ENCODE measurements around the gene C18orf32. TPM values are rescaled to one million over a fixed set of nuclear protein-coding genes. Genes with fewer than 3 reads are reported as not detected.

Gene C18orf32
- total RNA-seq = 10 to 100 TPM; 43.0 to 63.6 TPM

DNA sequence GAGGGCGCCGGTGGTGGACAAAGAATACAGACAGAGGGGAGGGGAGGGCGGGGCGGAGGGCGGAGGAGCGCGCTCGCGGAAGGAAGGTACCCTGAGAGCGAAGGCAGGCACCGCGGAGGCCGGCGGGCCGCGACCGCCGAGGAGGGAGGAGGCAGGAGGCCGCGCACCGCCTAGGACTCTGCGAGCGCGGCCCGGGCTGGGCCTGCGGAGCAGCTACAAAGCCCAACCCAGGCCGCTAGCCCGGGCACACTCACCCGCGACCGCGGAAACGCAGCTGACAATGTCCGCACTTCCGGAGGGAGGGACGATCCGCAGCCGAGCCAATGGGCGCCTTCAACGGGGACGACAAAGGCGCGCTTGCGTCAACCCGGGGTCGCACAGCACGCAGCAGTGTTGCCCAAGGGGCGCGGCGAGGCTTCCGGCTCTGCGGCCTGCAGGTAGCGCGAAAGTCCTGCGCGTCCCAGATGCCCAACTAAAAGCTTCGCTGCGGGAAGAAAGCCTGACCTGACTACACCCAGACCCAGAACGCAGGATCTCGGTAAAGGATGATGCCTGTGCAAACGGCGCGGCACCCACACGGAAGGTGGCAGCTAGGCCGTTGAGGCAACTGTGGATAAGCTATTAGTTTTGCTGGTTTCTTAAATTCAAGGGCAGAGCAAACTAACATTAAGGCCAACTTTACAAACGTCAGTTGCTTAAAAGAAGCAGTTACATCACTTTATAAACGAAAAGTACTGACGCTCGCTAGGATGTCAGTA lies at the start of gene C18orf32:
C18orf32 (minus strand) TSS at position 282 of the 758 bp plus-strand sequence. CDS start 3,486 bp downstream, outside the sequence.
- no peaks in the 10 kb centered on the region for H3K36me3 ChIP-seq
- H3K9me3 ChIP-seq = no peaks in the 10 kb centered on the region
- peaks cover 12% of the 10 kb centered on the region for H3K4me1 ChIP-seq

DNA sequence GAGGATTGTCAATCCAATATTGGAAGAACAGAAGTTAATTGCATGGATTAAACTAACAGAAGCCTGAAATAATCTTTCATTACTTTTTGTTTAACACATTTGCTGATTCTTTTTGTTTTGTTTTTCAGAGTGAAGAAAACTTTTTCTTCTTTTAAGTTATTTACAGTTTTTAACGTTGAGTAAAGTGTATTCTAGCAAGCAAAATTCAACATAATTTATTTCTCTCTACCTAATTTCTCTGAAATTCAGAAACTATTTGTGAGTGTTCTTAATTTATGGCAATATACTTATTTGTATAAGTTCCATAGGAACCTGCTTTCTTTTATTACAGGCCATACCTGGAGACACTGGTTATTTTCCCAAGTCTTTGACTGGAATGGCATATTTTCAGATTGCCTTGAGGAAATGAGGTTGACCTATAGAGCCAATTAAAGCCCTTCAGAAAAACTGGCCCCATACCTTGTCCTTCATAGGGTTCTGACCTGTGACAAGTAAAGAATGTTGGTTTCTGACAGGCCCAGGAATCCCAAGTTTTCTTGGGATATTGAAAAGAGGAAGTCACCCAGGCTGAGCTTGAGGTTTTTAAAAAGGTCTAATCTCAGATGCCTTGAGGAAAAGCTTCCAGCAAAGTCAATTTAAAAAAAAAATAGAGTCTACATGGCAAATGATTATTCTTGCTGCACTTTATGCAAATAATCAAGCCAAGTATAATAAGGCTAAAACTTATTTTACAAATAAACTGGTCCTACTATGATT lies 48.0 kb upstream of the C18orf32 start:
- Histone ChIP-seq H3K36me3 (no peaks in the 10 kb centered on the region), H3K4me3 (no peak overlapping the region), H3K9me3 (no peaks in the 10 kb centered on the region), H3K27ac (no peak overlapping the region), H3K9ac (ENCODE audit: low read depth in 2 of 2, low read length in 2 of 2) (no peak overlapping the region), H3K4me1 (no peaks in the 10 kb centered on the region), H3K27me3 (no peaks in the 10 kb centered on the region)
- TF ChIP-seq, protein P1, sequence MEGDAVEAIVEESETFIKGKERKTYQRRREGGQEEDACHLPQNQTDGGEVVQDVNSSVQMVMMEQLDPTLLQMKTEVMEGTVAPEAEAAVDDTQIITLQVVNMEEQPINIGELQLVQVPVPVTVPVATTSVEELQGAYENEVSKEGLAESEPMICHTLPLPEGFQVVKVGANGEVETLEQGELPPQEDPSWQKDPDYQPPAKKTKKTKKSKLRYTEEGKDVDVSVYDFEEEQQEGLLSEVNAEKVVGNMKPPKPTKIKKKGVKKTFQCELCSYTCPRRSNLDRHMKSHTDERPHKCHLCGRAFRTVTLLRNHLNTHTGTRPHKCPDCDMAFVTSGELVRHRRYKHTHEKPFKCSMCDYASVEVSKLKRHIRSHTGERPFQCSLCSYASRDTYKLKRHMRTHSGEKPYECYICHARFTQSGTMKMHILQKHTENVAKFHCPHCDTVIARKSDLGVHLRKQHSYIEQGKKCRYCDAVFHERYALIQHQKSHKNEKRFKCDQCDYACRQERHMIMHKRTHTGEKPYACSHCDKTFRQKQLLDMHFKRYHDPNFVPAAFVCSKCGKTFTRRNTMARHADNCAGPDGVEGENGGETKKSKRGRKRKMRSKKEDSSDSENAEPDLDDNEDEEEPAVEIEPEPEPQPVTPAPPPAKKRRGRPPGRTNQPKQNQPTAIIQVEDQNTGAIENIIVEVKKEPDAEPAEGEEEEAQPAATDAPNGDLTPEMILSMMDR (IDR thresholded peaks at IDR 0.05) = no peak
- intact Hi-C loops (cut with DNase I) = no loop called here
- DNase-seq = no peak

More for the DNA sequence above, at the start of gene C18orf32:
- no peaks in the 10 kb centered on the region for H3K27me3 ChIP-seq
- peak within 1 kb of the TSS; percentile 99 for H3K27ac ChIP-seq
- peak within 1 kb of the TSS; percentile 88 to 93 for H3K9ac ChIP-seq (ENCODE audit: low read depth in 2 of 2, low read length in 2 of 2)
- TF ChIP-seq, protein P1 (IDR thresholded peaks at IDR 0.05) = no peak
- DNase-seq = peak; percentile 97
- intact Hi-C loops (cut with DNase I) = no loop called here
- H3K4me3 ChIP-seq = peak within 1 kb of the TSS; percentile 72

DNA sequence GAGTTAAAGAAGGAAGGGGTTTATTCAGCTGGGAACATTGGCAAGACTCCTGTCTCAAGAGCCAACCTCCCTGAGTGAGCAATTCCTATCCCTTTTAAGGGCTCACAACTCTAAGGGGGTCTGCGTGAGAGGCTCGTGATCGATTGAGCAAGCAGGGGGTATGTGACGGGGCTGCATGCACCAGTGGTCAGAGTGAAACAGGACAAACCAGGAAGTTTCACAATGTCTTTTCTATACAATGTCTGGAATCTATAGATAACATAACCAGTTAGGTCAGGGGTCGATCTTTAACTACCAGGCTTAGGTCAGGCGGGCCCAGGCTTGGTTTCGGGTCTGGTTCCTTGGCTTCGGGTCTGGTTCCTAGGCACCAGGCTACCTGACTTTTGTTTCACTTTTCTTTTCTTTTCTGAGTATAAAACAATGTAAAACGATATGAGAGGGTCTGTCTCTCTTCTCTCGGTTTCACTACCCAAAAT lies 44.7 kb upstream of the C18orf32 start:
- H3K36me3 ChIP-seq = no peaks in the 10 kb centered on the region
- H3K9me3 ChIP-seq = no peaks in the 10 kb centered on the region
- no peak overlapping the region for H3K4me3 ChIP-seq
- no peak for DNase-seq
- H3K4me1 ChIP-seq = no peaks in the 10 kb centered on the region
- no peak overlapping the region for H3K9ac ChIP-seq (ENCODE audit: low read depth in 2 of 2, low read length in 2 of 2)
- intact Hi-C loops (cut with DNase I) = no loop called here
- H3K27me3 ChIP-seq = no peaks in the 10 kb centered on the region
- no peak overlapping the region for H3K27ac ChIP-seq
- TF ChIP-seq, protein P1 (IDR thresholded peaks at IDR 0.05) = no peak

DNA sequence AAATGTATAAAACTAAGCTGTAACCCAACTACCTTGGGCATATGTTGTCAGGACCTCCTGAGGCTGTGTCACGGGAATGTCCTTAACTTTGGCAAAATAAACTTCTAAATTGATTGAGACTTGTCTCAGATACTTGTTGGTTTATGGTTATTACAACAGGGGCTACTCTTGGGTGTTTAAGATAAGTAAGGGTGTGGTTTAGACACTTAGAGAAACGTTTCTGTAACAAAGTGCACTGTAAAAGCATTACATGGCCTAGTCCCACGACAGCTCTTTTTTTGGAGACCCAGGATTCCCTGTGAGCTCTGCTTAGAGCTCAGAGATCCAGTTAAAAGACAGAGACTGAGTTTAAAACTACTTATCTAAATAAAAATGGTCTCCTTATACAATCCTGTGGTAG lies 42.6 kb upstream of the C18orf32 start:
- Histone ChIP-seq H3K4me1 (no peaks in the 10 kb centered on the region), H3K9me3 (no peaks in the 10 kb centered on the region), H3K9ac (ENCODE audit: low read depth in 2 of 2, low read length in 2 of 2) (peak overlapping the region in 1 of 2 donors; percentile 5), H3K27ac (no peak overlapping the region), H3K4me3 (no peak overlapping the region), H3K27me3 (no peaks in the 10 kb centered on the region), H3K36me3 (no peaks in the 10 kb centered on the region)
- TF ChIP-seq, protein P1 (IDR thresholded peaks at IDR 0.05) = no peak
- intact Hi-C loops (cut with DNase I) = no loop called here
- no peak for DNase-seq

DNA sequence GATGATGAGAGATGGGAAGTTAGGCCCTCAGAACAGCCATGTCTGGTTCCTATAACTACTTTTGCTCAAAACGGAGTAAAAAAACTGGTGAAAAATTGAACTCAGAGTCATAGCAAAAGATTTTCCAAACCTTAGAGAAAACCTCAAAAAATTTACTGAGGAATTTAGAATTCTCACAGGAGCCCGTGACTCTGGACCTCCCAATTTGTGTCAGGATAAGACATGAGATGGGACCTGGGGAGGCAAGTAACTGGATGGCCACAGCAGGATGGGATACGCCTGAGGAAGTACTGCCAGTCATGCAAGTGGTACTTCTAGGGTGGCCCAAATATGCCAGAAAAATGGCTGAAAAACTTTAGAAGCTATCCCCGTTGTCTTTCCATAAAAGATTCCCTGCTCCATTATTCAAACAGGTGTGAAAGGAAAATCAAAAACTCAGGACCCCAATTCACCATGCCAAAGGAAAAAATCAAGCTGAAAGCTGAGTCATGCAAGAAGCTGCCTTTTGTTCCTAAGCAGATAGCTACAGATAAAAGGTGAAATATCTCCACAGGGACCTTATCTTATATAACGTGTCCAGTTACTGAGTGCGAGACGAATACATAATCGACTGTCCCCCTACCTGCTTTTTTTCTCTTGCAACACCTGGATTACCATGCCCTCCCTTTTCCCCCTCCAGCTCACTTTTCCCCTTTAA lies 40.7 kb upstream of the C18orf32 start:
- Histone ChIP-seq H3K27ac (no peak overlapping the region), H3K4me1 (no peaks in the 10 kb centered on the region)

More for the DNA sequence above, 40.7 kb upstream of the C18orf32 start:
- H3K27me3 ChIP-seq = no peaks in the 10 kb centered on the region
- DNase-seq = no peak
- no peaks in the 10 kb centered on the region for H3K36me3 ChIP-seq
- intact Hi-C loops (cut with DNase I) = no loop called here
- no peak overlapping the region for H3K9ac ChIP-seq (ENCODE audit: low read depth in 2 of 2, low read length in 2 of 2)
- no peak overlapping the region for H3K4me3 ChIP-seq
- TF ChIP-seq, protein P1 (IDR thresholded peaks at IDR 0.05) = no peak
- no peaks in the 10 kb centered on the region for H3K9me3 ChIP-seq

Measured in colonic mucosa (tissue), 4 donors.